22Rv1 (cell line): ENCODE measurements around the gene LPIN1.

Source experiments
- H3K27ac ChIP-seq: fragments of 450-650 bp; 2 replicates; pipeline ENCODE4 v1.5.1; 2017
- ZFX ChIP-seq: fragments of 450-650 bp; IDR thresholded peaks from 2 replicates; pipeline ENCODE4 v1.6.1; 2017; ENCODE audit warnings: antibody characterized with exemption, borderline replicate concordance
- TF ChIP-seq, protein P1 (sequence below): fragments of 450-650 bp; IDR thresholded peaks from 2 replicates; pipeline ENCODE4 v1.5.1; 2017; ENCODE audit warnings: mild to moderate bottlenecking

The LPIN1 gene

DNA sequence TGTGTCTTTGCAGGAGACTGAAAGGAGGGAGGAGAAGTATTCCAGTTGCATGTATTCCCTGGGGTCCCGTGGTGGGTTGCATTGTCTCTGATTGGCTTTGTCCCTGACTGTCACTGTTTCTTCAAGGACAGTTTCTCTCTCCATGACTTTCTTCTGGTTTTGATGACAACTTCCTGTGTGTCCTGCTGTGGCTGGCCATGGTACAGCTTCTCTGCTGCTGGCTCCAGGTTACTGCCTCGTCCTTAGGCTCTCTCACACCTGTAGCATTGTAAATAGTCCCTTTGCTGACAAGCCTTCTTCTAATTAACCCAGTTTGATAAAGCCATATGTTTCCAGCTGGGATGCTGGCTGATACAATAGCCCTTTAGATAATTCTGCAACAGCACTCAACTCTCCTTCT is 129.0 kb downstream of the LPIN1 start:
- TF ChIP-seq, protein P1, sequence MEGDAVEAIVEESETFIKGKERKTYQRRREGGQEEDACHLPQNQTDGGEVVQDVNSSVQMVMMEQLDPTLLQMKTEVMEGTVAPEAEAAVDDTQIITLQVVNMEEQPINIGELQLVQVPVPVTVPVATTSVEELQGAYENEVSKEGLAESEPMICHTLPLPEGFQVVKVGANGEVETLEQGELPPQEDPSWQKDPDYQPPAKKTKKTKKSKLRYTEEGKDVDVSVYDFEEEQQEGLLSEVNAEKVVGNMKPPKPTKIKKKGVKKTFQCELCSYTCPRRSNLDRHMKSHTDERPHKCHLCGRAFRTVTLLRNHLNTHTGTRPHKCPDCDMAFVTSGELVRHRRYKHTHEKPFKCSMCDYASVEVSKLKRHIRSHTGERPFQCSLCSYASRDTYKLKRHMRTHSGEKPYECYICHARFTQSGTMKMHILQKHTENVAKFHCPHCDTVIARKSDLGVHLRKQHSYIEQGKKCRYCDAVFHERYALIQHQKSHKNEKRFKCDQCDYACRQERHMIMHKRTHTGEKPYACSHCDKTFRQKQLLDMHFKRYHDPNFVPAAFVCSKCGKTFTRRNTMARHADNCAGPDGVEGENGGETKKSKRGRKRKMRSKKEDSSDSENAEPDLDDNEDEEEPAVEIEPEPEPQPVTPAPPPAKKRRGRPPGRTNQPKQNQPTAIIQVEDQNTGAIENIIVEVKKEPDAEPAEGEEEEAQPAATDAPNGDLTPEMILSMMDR, result no peak
- TF ChIP-seq ZFX, result no peak

DNA sequence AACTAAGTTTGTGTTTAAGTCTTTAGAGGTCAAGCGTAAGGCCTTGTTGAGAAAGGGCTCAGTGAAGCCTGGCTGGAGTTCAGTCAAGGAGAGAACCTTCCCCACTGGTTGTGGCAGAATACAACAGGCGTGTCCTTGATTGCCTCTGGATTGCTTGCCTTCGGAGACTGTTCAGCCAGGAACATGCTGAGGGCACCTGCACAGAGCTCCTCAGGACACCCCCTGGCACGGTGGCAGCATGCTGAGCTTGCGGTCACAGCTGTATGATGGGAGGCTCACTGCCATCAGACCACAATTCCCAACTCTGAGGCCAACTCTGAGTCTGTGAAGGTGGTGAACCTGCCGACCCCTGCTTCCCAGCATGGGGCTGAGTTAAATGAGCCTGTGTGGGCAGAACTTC is 130.0 kb downstream of the LPIN1 start:
- no peak for TF ChIP-seq ZFX
- TF ChIP-seq, protein P1, result no peak
- H3K27ac ChIP-seq, result no peak overlapping the region

More for the DNA sequence above, 129.0 kb downstream of the LPIN1 start:
- H3K27ac ChIP-seq, result no peak overlapping the region

DNA sequence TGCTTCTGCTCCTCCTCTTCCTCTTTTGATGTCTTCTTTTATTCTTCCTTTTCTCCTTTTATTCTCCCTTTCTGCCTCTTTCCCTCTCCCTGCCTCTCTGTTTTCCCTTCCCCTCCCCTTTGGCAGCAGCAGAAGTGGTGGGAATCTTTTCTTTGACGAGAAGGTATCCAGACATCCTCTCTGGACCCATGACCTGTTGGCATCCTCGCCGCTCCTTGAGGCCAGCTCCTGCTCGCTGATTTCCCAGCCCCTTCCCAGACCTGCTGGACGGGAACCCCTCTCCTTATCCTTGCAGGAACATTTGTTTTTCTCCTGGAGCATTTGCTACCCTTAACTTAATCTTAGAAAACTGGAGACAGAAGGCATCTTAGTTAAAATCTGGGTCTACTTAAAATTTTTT is 130.5 kb downstream of the LPIN1 start:
- TF ChIP-seq ZFX, result no peak
- TF ChIP-seq, protein P1, result no peak
- H3K27ac ChIP-seq, result no peak overlapping the region
